Measurements from ENCODE around the gene EEFSEC.
A peak's percentile ranks its signal among the peaks of the same experiment; 100 is the strongest.

Gene EEFSEC

GRCh38 chr3:128290484-128290883, 137.2 kb downstream of the EEFSEC start:
- H3K27ac ChIP-seq: no peak overlapping the region
- no peak for TF ChIP-seq ZFX (IDR thresholded peaks at IDR 0.05; ENCODE audit: borderline replicate concordance)
- no peak for TF ChIP-seq CTCF (IDR thresholded peaks at IDR 0.05)

GRCh38 chr3:128293930-128294329, 140.6 kb downstream of the EEFSEC start:
- TF ChIP-seq ZFX (IDR thresholded peaks at IDR 0.05; ENCODE audit: borderline replicate concordance) (no peak), CTCF (IDR thresholded peaks at IDR 0.05) (no peak)
- no peak overlapping the region for H3K27ac ChIP-seq

GRCh38 chr3:128294999-128295468, 141.8 kb downstream of the EEFSEC start:
- no peak overlapping the region for H3K27ac ChIP-seq
- no peak for TF ChIP-seq ZFX (IDR thresholded peaks at IDR 0.05; ENCODE audit: borderline replicate concordance)
- TF ChIP-seq CTCF (IDR thresholded peaks at IDR 0.05): no peak

- TF ChIP-seq CTCF (IDR thresholded peaks at IDR 0.05): no peak
- no peak for TF ChIP-seq ZFX (IDR thresholded peaks at IDR 0.05; ENCODE audit: borderline replicate concordance)
- H3K27ac ChIP-seq: peak overlapping the region; percentile 8; the same call in 1 of the 2 replicates
Observed at GRCh38 chr3:128296469-128297251, 143.4 kb downstream of the EEFSEC start.

GRCh38 chr3:128297401-128298138, 144.3 kb downstream of the EEFSEC start:
- no peak overlapping the region for H3K27ac ChIP-seq
- TF ChIP-seq ZFX (IDR thresholded peaks at IDR 0.05; ENCODE audit: borderline replicate concordance): no peak
- TF ChIP-seq CTCF (IDR thresholded peaks at IDR 0.05): no peak

GRCh38 chr3:128301186-128302023, 148.1 kb downstream of the EEFSEC start:
- H3K27ac ChIP-seq: no peak overlapping the region
- TF ChIP-seq CTCF (IDR thresholded peaks at IDR 0.05) (no peak), ZFX (IDR thresholded peaks at IDR 0.05; ENCODE audit: borderline replicate concordance) (no peak)
